GM21717 (cell line): ENCODE results near the gene TSPAN12.
A peak's percentile ranks its signal among the peaks of the same experiment; 100 is the strongest.
"Not testable (repeated sequence)": the region's sequence is repeated elsewhere in the genome, so short reads cannot be mapped to it uniquely, and the experiment has no call there.

Experiments used
- ATAC-seq: cut with Tn5 transposase; IDR thresholded peaks from one replicate; pipeline ENCODE4 v1.9.1; 2021; ENCODE audit warnings: mild to moderate bottlenecking, moderate library complexity; ENCODE audit not compliant: unreplicated experiment

Gene TSPAN12

GRCh38 chr7:120857588-120858573 is at the start of gene TSPAN12:
TSPAN12 (minus strand) TSS chr7:120858144; CDS start chr7:120856763, 1,381 bp downstream.
- ATAC-seq: peak; percentile 92

- ATAC-seq: no peak
Observed at GRCh38 chr7:120898715-120899499, 41.0 kb upstream of the TSPAN12 start.

GRCh38 chr7:120895253-120895652 is 37.3 kb upstream of the TSPAN12 start:
- ATAC-seq: not testable (repeated sequence)

- ATAC-seq: not testable (repeated sequence)
Observed at GRCh38 chr7:120885602-120886001, 27.7 kb upstream of the TSPAN12 start.

GRCh38 chr7:120877701-120878100 is 19.8 kb upstream of the TSPAN12 start:
- no peak for ATAC-seq

- ATAC-seq: no peak
Observed at GRCh38 chr7:120876922-120877321, 19.0 kb upstream of the TSPAN12 start.

GRCh38 chr7:120874722-120875121 is 16.8 kb upstream of the TSPAN12 start:
- ATAC-seq: no peak

GRCh38 chr7:120874016-120874415 is 16.1 kb upstream of the TSPAN12 start:
- ATAC-seq: no peak

GRCh38 chr7:120873401-120873800 is 15.5 kb upstream of the TSPAN12 start:
- no peak for ATAC-seq

- ATAC-seq: peak; percentile 53
Observed at GRCh38 chr7:120869700-120870099, 11.8 kb upstream of the TSPAN12 start.

GRCh38 chr7:120867932-120868331 is 10.0 kb upstream of the TSPAN12 start:
- ATAC-seq: peak; percentile 69

- ATAC-seq: no peak
Observed at GRCh38 chr7:120865191-120865981, 7.4 kb upstream of the TSPAN12 start.

GRCh38 chr7:120864141-120864900 is 6.4 kb upstream of the TSPAN12 start:
- ATAC-seq: no peak

GRCh38 chr7:120862987-120863590 is 5.1 kb upstream of the TSPAN12 start:
- ATAC-seq: no peak

- ATAC-seq: no peak
Observed at GRCh38 chr7:120860156-120860555, 2.2 kb upstream of the TSPAN12 start.

- ATAC-seq: no peak
Observed at GRCh38 chr7:120859459-120859858, 1.5 kb upstream of the TSPAN12 start.

- ATAC-seq: peak; percentile 54
Observed at GRCh38 chr7:120856621-120857352, 1.2 kb downstream of the TSPAN12 start.

GRCh38 chr7:120856198-120856597 is 1.7 kb downstream of the TSPAN12 start:
- no peak for ATAC-seq

GRCh38 chr7:120852700-120853099 is 5.2 kb downstream of the TSPAN12 start:
- ATAC-seq: no peak
